ENCODE measurements around the gene MMADHC. TPM values are rescaled to one million over a fixed set of nuclear protein-coding genes. Genes with fewer than 3 reads are reported as not detected.

The MMADHC gene
- total RNA-seq, 1 donor from 2014 or later: 139 TPM

GRCh38 chr2:149612122-149612521, 24.5 kb upstream of the MMADHC start:
- DNase-seq (ENCODE audit: low read depth): no peak
- TF ChIP-seq, protein P1, sequence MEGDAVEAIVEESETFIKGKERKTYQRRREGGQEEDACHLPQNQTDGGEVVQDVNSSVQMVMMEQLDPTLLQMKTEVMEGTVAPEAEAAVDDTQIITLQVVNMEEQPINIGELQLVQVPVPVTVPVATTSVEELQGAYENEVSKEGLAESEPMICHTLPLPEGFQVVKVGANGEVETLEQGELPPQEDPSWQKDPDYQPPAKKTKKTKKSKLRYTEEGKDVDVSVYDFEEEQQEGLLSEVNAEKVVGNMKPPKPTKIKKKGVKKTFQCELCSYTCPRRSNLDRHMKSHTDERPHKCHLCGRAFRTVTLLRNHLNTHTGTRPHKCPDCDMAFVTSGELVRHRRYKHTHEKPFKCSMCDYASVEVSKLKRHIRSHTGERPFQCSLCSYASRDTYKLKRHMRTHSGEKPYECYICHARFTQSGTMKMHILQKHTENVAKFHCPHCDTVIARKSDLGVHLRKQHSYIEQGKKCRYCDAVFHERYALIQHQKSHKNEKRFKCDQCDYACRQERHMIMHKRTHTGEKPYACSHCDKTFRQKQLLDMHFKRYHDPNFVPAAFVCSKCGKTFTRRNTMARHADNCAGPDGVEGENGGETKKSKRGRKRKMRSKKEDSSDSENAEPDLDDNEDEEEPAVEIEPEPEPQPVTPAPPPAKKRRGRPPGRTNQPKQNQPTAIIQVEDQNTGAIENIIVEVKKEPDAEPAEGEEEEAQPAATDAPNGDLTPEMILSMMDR (IDR thresholded peaks at IDR 0.05; ENCODE audit: insufficient read depth, low read length, poor library complexity, severe bottlenecking): no peak
- H3K27me3 ChIP-seq (ENCODE audit: control insufficient read depth, insufficient read depth, low read length): no peaks in the 10 kb centered on the region
- no peak overlapping the region for H3K4me3 ChIP-seq (ENCODE audit: low read depth, low read length)
- no peaks in the 10 kb centered on the region for H3K36me3 ChIP-seq (ENCODE audit: control insufficient read depth, insufficient read depth, low read length)

- TF ChIP-seq, protein P1 (IDR thresholded peaks at IDR 0.05; ENCODE audit: insufficient read depth, low read length, poor library complexity, severe bottlenecking): no peak
- DNase-seq (ENCODE audit: low read depth): no peak
- Histone ChIP-seq H3K36me3 (ENCODE audit: control insufficient read depth, insufficient read depth, low read length) (no peaks in the 10 kb centered on the region), H3K27me3 (ENCODE audit: control insufficient read depth, insufficient read depth, low read length) (no peaks in the 10 kb centered on the region), H3K4me3 (ENCODE audit: low read depth, low read length) (no peak overlapping the region)
Measured at GRCh38 chr2:149611100-149611820, 23.7 kb upstream of the MMADHC start.

- Histone ChIP-seq H3K36me3 (ENCODE audit: control insufficient read depth, insufficient read depth, low read length) (no peaks in the 10 kb centered on the region), H3K4me3 (ENCODE audit: low read depth, low read length) (no peak overlapping the region), H3K27me3 (ENCODE audit: control insufficient read depth, insufficient read depth, low read length) (no peaks in the 10 kb centered on the region)
- no peak for DNase-seq (ENCODE audit: low read depth)
- TF ChIP-seq, protein P1 (IDR thresholded peaks at IDR 0.05; ENCODE audit: insufficient read depth, low read length, poor library complexity, severe bottlenecking): no peak
Measured at GRCh38 chr2:149606251-149606811, 18.8 kb upstream of the MMADHC start.

- Histone ChIP-seq H3K4me3 (ENCODE audit: low read depth, low read length) (no peak overlapping the region), H3K27me3 (ENCODE audit: control insufficient read depth, insufficient read depth, low read length) (no peaks in the 10 kb centered on the region), H3K36me3 (ENCODE audit: control insufficient read depth, insufficient read depth, low read length) (no peaks in the 10 kb centered on the region)
- TF ChIP-seq, protein P1 (IDR thresholded peaks at IDR 0.05; ENCODE audit: insufficient read depth, low read length, poor library complexity, severe bottlenecking): no peak
- DNase-seq (ENCODE audit: low read depth): no peak
Measured at GRCh38 chr2:149603248-149603647, 15.7 kb upstream of the MMADHC start.

DNA sequence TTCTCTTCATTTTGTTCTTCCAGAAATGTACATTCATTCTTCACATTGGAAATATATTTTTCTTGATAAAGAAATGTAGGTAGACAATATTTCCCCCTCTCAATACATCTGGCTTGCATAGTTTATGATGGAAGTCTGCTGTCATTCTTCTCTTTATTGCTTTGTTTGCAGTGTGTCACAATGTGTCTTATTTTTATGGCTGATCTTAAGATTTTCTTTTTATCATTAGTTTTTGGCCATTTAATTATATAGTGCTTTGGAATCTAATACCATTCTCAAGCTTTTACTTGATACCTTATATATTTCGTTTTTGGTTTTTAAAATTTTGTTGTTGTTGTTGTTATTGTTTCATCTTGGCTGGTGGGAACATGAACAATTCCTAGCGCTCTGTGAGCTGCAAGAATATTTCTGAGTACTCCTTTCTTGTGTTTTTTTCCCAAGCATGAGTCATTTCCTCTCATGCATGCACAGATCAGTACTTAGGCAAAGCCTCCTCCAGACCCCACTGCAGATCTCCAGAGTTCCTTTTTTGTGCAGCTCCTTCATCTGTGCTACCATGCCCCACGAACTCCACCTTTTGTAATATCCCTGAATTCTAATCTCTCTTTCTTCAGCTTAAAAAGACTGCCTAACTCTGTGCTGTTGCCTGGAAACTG, 13.7 kb upstream of the MMADHC start:
- TF ChIP-seq, protein P1 (IDR thresholded peaks at IDR 0.05; ENCODE audit: insufficient read depth, low read length, poor library complexity, severe bottlenecking): no peak
- no peaks in the 10 kb centered on the region for H3K36me3 ChIP-seq (ENCODE audit: control insufficient read depth, insufficient read depth, low read length)
- no peaks in the 10 kb centered on the region for H3K27me3 ChIP-seq (ENCODE audit: control insufficient read depth, insufficient read depth, low read length)
- H3K4me3 ChIP-seq (ENCODE audit: low read depth, low read length): no peak overlapping the region
- peak; percentile 31 for DNase-seq (ENCODE audit: low read depth)

Data from kidney epithelial cell (primary cell).